ENCODE results near the gene VPS35.

GRCh38 chr16:46607529-46607928, 81.4 kb downstream of the VPS35 start:
- peak in 6 of 7 experiments; percentile 22 to 56 (median 40) for TF ChIP-seq CTCF (IDR thresholded peaks at IDR 0.05)
- TF ChIP-seq POLR2A (IDR thresholded peaks at IDR 0.05): no peak

Data from body of pancreas (tissue), 4 donors.